Prostate gland (tissue), 2 donors: ENCODE results near the gene TTLL10.

Experiments
- CTCF ChIP-seq, 4 experiments: fragments of 200-600 bp in 2 of 4; fragments of 450-650 bp in 2 of 4; sonication (generic) in 2 of 4; IDR thresholded peaks; 1 replicate in 3 of 4; 2 replicates in 1 of 4; pipeline ENCODE4 v1.5.1; 2016 to 2019; ENCODE audit warnings: antibody characterized with exemption in 4 of 4, mild to moderate bottlenecking in 2 of 4, moderate library complexity in 2 of 4
- POLR2A ChIP-seq: fragments of 450-650 bp; IDR thresholded peaks from one replicate; pipeline ENCODE4 v1.6.1; 2016; ENCODE audit warnings: antibody characterized with exemption, mild to moderate bottlenecking
- POLR2AphosphoS5 ChIP-seq: sonication (generic); formaldehyde crosslinking; IDR thresholded peaks from one replicate; pipeline ENCODE4 v1.6.1; 2017; ENCODE audit warnings: antibody characterized with exemption

DNA sequence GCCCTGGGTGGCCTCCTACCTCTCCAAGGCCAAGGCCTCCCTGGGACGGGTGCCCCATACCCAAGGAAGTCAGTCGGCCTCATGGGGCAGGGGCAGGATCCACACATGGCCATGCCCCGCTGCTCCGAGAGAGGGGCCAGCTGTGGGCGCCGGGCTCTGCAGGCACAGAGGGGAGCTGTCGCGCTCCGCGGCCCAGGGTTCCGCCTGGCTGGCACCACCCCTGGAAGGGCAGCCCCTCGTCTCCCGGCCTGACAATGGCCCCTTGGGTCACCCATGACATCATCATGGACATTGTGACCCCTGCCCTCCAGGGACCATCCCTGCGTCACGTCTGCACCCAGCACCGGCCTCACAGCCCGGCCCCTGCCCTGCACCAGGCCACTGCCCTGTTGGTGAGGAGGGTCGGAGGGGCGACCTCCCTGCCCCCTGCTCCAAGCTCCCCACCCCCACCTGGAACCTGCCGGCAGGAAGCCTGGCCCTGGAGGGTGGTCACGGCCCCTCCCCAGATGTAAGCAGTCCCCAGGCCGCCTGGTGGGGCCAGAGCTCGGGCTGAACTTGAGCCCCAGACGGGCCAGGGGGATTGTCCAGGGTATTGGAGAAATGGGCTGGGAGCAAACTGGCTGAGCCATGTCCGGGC lies 5.8 kb downstream of the TTLL10 start:
- no peak for TF ChIP-seq CTCF (IDR thresholded peaks at IDR 0.05)
- TF ChIP-seq POLR2AphosphoS5 = no peak
- TF ChIP-seq POLR2A = no peak
